Stimulated activated naive B cell treated with anti-CD40 and anti-IgM and Interleukin-4, amounts not matched to agents 10 μg/mL and 1 μg/mL and 100 μg/mL, for 72 hours (primary cell): Measurements from ENCODE around the gene ESYT2.

ENCODE experiments used
- ATAC-seq, 2 donors: fragments of 150-1000 bp; cut with Tn5 transposase; replicated peaks; 2 replicates each; pipeline ENCODE4 v1.10.0; 2021; ENCODE audit warnings: moderate library complexity in 1 of 2
- DNase-seq: peaks from one replicate; pipeline ENCODE4 v3.0.0; 2021
- H3K27ac Mint-ChIP-seq: one replicate; pipeline ENCODE4 v1.8.0; 2022; ENCODE audit warnings: mild to moderate bottlenecking, mixed read lengths
- H3K27me3 Mint-ChIP-seq, 2 donors: one replicate each; pipeline ENCODE4 v1.8.0; 2022; ENCODE audit warnings: mixed read lengths in 2 of 2
- H3K36me3 Mint-ChIP-seq, 2 donors: one replicate each; pipeline ENCODE4 v1.8.0; 2022; ENCODE audit warnings: mixed read lengths in 2 of 2, mild to moderate bottlenecking in 1 of 2
- H3K4me1 Mint-ChIP-seq, 2 donors: one replicate each; pipeline ENCODE4 v1.8.0; 2022; ENCODE audit warnings: mixed read lengths in 2 of 2, mild to moderate bottlenecking in 1 of 2
- H3K4me3 Mint-ChIP-seq, 2 donors: one replicate each; pipeline ENCODE4 v1.8.0; 2022; ENCODE audit warnings: mild to moderate bottlenecking in 2 of 2, mixed read lengths in 2 of 2, moderate library complexity in 1 of 2
- H3K9me3 Mint-ChIP-seq, 2 donors: one replicate each; pipeline ENCODE4 v1.8.0; 2022; ENCODE audit warnings: mixed read lengths in 2 of 2, mild to moderate bottlenecking in 1 of 2

The ESYT2 gene

GRCh38 chr7:158748335-158748734 is 81.0 kb downstream of the ESYT2 start:
- no peak for DNase-seq
- Mint-ChIP-seq H3K27me3 (no peaks in the 10 kb centered on the region), H3K4me3 (no peak overlapping the region), H3K4me1 (no peaks in the 10 kb centered on the region), H3K27ac (no peak overlapping the region), H3K36me3 (peaks cover 26 to 29% of the 10 kb centered on the region in 2 donors), H3K9me3 (no peaks in the 10 kb centered on the region)
- ATAC-seq, result no peak

- H3K36me3 Mint-ChIP-seq, result peaks cover 30 to 38% of the 10 kb centered on the region in 2 donors
- H3K4me1 Mint-ChIP-seq, result no peaks in the 10 kb centered on the region
- no peak for DNase-seq
- no peak overlapping the region for H3K4me3 Mint-ChIP-seq
- H3K27me3 Mint-ChIP-seq, result no peaks in the 10 kb centered on the region
- no peaks in the 10 kb centered on the region for H3K9me3 Mint-ChIP-seq
- H3K27ac Mint-ChIP-seq, result no peak overlapping the region
- no peak for ATAC-seq
Observed at GRCh38 chr7:158747408-158747807, 81.9 kb downstream of the ESYT2 start.

GRCh38 chr7:158746957-158747356 is 82.4 kb downstream of the ESYT2 start:
- DNase-seq (no peak), ATAC-seq (no peak)
- no peaks in the 10 kb centered on the region for H3K27me3 Mint-ChIP-seq
- peak overlapping the region; percentile 56 for H3K27ac Mint-ChIP-seq
- H3K4me1 Mint-ChIP-seq, result no peaks in the 10 kb centered on the region
- no peak overlapping the region for H3K4me3 Mint-ChIP-seq
- H3K36me3 Mint-ChIP-seq, result peaks cover 30 to 41% of the 10 kb centered on the region in 2 donors
- H3K9me3 Mint-ChIP-seq, result no peaks in the 10 kb centered on the region

GRCh38 chr7:158745057-158745715 is 84.1 kb downstream of the ESYT2 start:
- Mint-ChIP-seq H3K27ac (no peak overlapping the region), H3K9me3 (no peaks in the 10 kb centered on the region), H3K36me3 (peaks cover 39 to 56% of the 10 kb centered on the region in 2 donors), H3K27me3 (no peaks in the 10 kb centered on the region), H3K4me3 (no peak overlapping the region), H3K4me1 (no peaks in the 10 kb centered on the region)
- no peak for ATAC-seq
- DNase-seq, result no peak

GRCh38 chr7:158744070-158744469 is 85.2 kb downstream of the ESYT2 start:
- no peaks in the 10 kb centered on the region for H3K4me1 Mint-ChIP-seq
- DNase-seq (no peak), ATAC-seq (no peak)
- no peaks in the 10 kb centered on the region for H3K27me3 Mint-ChIP-seq
- H3K4me3 Mint-ChIP-seq, result no peak overlapping the region
- H3K36me3 Mint-ChIP-seq, result peaks cover 42 to 59% of the 10 kb centered on the region in 2 donors
- H3K27ac Mint-ChIP-seq, result no peak overlapping the region
- H3K9me3 Mint-ChIP-seq, result no peaks in the 10 kb centered on the region

GRCh38 chr7:158743219-158743618 is 86.1 kb downstream of the ESYT2 start:
- Mint-ChIP-seq H3K36me3 (peaks cover 46 to 68% of the 10 kb centered on the region in 2 donors), H3K9me3 (no peaks in the 10 kb centered on the region), H3K4me1 (no peaks in the 10 kb centered on the region), H3K27me3 (no peaks in the 10 kb centered on the region), H3K27ac (no peak overlapping the region), H3K4me3 (no peak overlapping the region)
- no peak for DNase-seq
- no peak for ATAC-seq

- ATAC-seq (no peak), DNase-seq (no peak)
- H3K9me3 Mint-ChIP-seq, result no peaks in the 10 kb centered on the region
- H3K4me1 Mint-ChIP-seq, result no peaks in the 10 kb centered on the region
- H3K36me3 Mint-ChIP-seq, result peaks cover 42 to 68% of the 10 kb centered on the region in 2 donors
- no peaks in the 10 kb centered on the region for H3K27me3 Mint-ChIP-seq
- no peak overlapping the region for H3K27ac Mint-ChIP-seq
- no peak overlapping the region for H3K4me3 Mint-ChIP-seq
Observed at GRCh38 chr7:158742065-158742821, 87.1 kb downstream of the ESYT2 start.

- no peaks in the 10 kb centered on the region for H3K27me3 Mint-ChIP-seq
- no peak overlapping the region for H3K4me3 Mint-ChIP-seq
- no peaks in the 10 kb centered on the region for H3K4me1 Mint-ChIP-seq
- H3K27ac Mint-ChIP-seq, result no peak overlapping the region
- peaks cover 34 to 66% of the 10 kb centered on the region in 2 donors for H3K36me3 Mint-ChIP-seq
- H3K9me3 Mint-ChIP-seq, result no peaks in the 10 kb centered on the region
- ATAC-seq, result no peak
- DNase-seq, result no peak
Observed at GRCh38 chr7:158741294-158741666, 88.0 kb downstream of the ESYT2 start.

- Mint-ChIP-seq H3K9me3 (no peaks in the 10 kb centered on the region), H3K27me3 (no peaks in the 10 kb centered on the region), H3K4me3 (no peak overlapping the region), H3K36me3 (peaks cover 32 to 66% of the 10 kb centered on the region in 2 donors), H3K27ac (no peak overlapping the region), H3K4me1 (no peaks in the 10 kb centered on the region)
- ATAC-seq (no peak), DNase-seq (no peak)
Observed at GRCh38 chr7:158740657-158741293, 88.5 kb downstream of the ESYT2 start.

- H3K36me3 Mint-ChIP-seq, result peaks cover 33 to 59% of the 10 kb centered on the region in 2 donors
- H3K4me3 Mint-ChIP-seq, result no peak overlapping the region
- DNase-seq, result no peak
- ATAC-seq, result no peak
- no peak overlapping the region for H3K27ac Mint-ChIP-seq
- no peaks in the 10 kb centered on the region for H3K4me1 Mint-ChIP-seq
- H3K27me3 Mint-ChIP-seq, result no peaks in the 10 kb centered on the region
- H3K9me3 Mint-ChIP-seq, result no peaks in the 10 kb centered on the region
Observed at GRCh38 chr7:158740013-158740656, 89.2 kb downstream of the ESYT2 start.

- Mint-ChIP-seq H3K27ac (no peak overlapping the region), H3K4me3 (no peak overlapping the region), H3K36me3 (peaks cover 39 to 65% of the 10 kb centered on the region in 2 donors), H3K27me3 (no peaks in the 10 kb centered on the region), H3K9me3 (no peaks in the 10 kb centered on the region), H3K4me1 (no peaks in the 10 kb centered on the region)
- ATAC-seq (no peak), DNase-seq (no peak)
Observed at GRCh38 chr7:158738841-158739240, 90.5 kb downstream of the ESYT2 start.

GRCh38 chr7:158737064-158737695 is 92.1 kb downstream of the ESYT2 start:
- no peaks in the 10 kb centered on the region for H3K27me3 Mint-ChIP-seq
- H3K4me3 Mint-ChIP-seq, result no peak overlapping the region
- H3K4me1 Mint-ChIP-seq, result no peaks in the 10 kb centered on the region
- no peak overlapping the region for H3K27ac Mint-ChIP-seq
- peaks cover 35 to 50% of the 10 kb centered on the region in 2 donors for H3K36me3 Mint-ChIP-seq
- H3K9me3 Mint-ChIP-seq, result no peaks in the 10 kb centered on the region
- DNase-seq (no peak), ATAC-seq (no peak)

GRCh38 chr7:158735935-158736334 is 93.4 kb downstream of the ESYT2 start:
- H3K4me3 Mint-ChIP-seq, result no peak overlapping the region

GRCh38 chr7:158734861-158735260 is 94.4 kb downstream of the ESYT2 start:
- ATAC-seq, result no peak
- no peak overlapping the region for H3K27ac Mint-ChIP-seq

More at GRCh38 chr7:158735935-158736334, 93.4 kb downstream of the ESYT2 start:
- no peaks in the 10 kb centered on the region for H3K4me1 Mint-ChIP-seq
- no peaks in the 10 kb centered on the region for H3K9me3 Mint-ChIP-seq
- no peak for ATAC-seq
- H3K36me3 Mint-ChIP-seq, result peaks cover 31 to 41% of the 10 kb centered on the region in 2 donors
- H3K27ac Mint-ChIP-seq, result no peak overlapping the region
- DNase-seq, result no peak
- H3K27me3 Mint-ChIP-seq, result no peaks in the 10 kb centered on the region

More at GRCh38 chr7:158734861-158735260, 94.4 kb downstream of the ESYT2 start:
- H3K9me3 Mint-ChIP-seq, result no peaks in the 10 kb centered on the region
- H3K4me3 Mint-ChIP-seq, result no peak overlapping the region
- no peaks in the 10 kb centered on the region for H3K27me3 Mint-ChIP-seq
- H3K36me3 Mint-ChIP-seq, result peaks cover 25 to 38% of the 10 kb centered on the region in 2 donors
- no peak for DNase-seq
- peaks cover 0 to under 1% of the 10 kb centered on the region in 2 donors for H3K4me1 Mint-ChIP-seq
